Lower leg skin (tissue), 4 donors: Measurements from ENCODE around the gene WDR33. TPM values are rescaled to one million over a fixed set of nuclear protein-coding genes. Genes with fewer than 3 reads are reported as not detected.

Experiments used
- DNase-seq, 2 donors: peaks; one replicate each; pipeline ENCODE4 v3.0.0-alpha.2; 2019; ENCODE audit warnings: low spot score in 2 of 2
- H3K4me3 ChIP-seq: fragments of 200-600 bp; sonication (generic); 2 replicates; pipeline ENCODE4 v1.5.1; 2017; ENCODE audit warnings: mild to moderate bottlenecking, low read depth; ENCODE audit not compliant: poor library complexity, severe bottlenecking
- POLR2A ChIP-seq, 2 donors: fragments of 450-650 bp; IDR thresholded peaks; one replicate each; pipeline ENCODE4 v1.6.1; 2016 to 2017; ENCODE audit warnings: antibody characterized with exemption in 2 of 2, mild to moderate bottlenecking in 1 of 2, moderate library complexity in 1 of 2
- WGBS, 2 donors: methylation state at CpG; one replicate each; pipeline ENCODE4 v1.1.5; 2018; 5-methylcytosine and 5-hydroxymethylcytosine counted together
- intact Hi-C: fragments of 100-400 bp; cut with DNase I; formaldehyde crosslinking; loops from one replicate; pipeline ENCODE4 v1.15.0; 2023; ENCODE audit warnings: low total_unique reads
- total RNA-seq, 4 donors: library from RNA; depleted of rRNA; stranded (reverse); fragments of >200 nt; gene quantifications; one replicate each; pipeline ENCODE4 v1.1.0, GENCODE V29; 2016
- TF ChIP-seq, protein P1 (sequence below), 3 donors: fragments of 450-650 bp; IDR thresholded peaks; one replicate each; pipeline ENCODE4 v1.5.1; 2016; ENCODE audit warnings: antibody characterized with exemption in 3 of 3, mild to moderate bottlenecking in 3 of 3, moderate library complexity in 2 of 3

The WDR33 gene
- total RNA-seq, 4 donors from 2014 or later: 31.6 to 44.8 (median 32.5) TPM

DNA sequence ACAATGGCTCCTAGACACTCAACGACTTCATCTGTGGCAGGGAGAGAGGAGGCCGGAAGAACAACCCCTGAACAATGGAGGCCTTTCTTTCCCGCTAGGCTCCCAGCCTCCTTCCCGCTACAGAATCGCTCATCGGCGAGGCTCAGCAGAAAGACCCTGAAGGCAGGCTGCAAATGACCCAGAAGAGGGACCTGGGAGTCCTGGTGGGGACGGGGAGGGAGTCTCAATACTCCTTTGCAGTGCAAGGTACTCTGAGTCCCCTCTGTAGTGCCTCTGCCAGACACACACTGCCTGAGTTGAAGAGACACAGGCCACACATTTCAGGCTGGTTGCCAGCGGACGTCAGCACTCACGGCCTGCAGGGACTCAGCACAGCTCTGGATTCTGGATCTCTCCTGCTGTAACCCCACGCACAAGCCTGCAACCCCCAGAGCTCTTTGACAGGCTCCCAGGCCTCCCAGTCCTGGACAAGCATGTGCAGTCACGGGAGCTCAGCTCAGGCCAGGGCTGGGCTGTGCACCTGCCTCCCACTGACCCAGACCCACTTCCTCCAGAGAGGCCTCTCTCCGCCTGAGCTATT, 158.9 kb downstream of the WDR33 start:
- intact Hi-C loops: no loop called here
- H3K4me3 ChIP-seq: no peak overlapping the region
- no peak for DNase-seq
- TF ChIP-seq POLR2A (IDR thresholded peaks at IDR 0.05): no peak
- TF ChIP-seq, protein P1, sequence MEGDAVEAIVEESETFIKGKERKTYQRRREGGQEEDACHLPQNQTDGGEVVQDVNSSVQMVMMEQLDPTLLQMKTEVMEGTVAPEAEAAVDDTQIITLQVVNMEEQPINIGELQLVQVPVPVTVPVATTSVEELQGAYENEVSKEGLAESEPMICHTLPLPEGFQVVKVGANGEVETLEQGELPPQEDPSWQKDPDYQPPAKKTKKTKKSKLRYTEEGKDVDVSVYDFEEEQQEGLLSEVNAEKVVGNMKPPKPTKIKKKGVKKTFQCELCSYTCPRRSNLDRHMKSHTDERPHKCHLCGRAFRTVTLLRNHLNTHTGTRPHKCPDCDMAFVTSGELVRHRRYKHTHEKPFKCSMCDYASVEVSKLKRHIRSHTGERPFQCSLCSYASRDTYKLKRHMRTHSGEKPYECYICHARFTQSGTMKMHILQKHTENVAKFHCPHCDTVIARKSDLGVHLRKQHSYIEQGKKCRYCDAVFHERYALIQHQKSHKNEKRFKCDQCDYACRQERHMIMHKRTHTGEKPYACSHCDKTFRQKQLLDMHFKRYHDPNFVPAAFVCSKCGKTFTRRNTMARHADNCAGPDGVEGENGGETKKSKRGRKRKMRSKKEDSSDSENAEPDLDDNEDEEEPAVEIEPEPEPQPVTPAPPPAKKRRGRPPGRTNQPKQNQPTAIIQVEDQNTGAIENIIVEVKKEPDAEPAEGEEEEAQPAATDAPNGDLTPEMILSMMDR (IDR thresholded peaks at IDR 0.05): no peak
- 81 to 83% methylated on average over 14 of the region's 14 CpGs for WGBS, 2 donors

DNA sequence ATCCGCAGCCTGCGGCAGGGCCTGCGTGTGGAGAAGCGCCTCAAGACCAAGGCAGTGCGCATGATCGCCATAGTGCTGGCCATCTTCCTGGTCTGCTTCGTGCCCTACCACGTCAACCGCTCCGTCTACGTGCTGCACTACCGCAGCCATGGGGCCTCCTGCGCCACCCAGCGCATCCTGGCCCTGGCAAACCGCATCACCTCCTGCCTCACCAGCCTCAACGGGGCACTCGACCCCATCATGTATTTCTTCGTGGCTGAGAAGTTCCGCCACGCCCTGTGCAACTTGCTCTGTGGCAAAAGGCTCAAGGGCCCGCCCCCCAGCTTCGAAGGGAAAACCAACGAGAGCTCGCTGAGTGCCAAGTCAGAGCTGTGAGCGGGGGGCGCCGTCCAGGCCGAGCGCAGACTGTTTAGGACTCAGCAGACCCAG, 159.6 kb downstream of the WDR33 start:
- no peak for DNase-seq
- TF ChIP-seq, protein P1 (IDR thresholded peaks at IDR 0.05): no peak
- no peak for TF ChIP-seq POLR2A (IDR thresholded peaks at IDR 0.05)
- WGBS, 2 donors: 92 to 96% methylated on average over 29 of the region's 29 CpGs
- intact Hi-C loops: no loop called here
- H3K4me3 ChIP-seq: no peak overlapping the region

Other genes starting within 250 kb of the WDR33 start
- under 1 TPM in 1 of 4 donors, not detected in 3; 0.88 TPM for gene GPR17, start 165.0 kb downstream of the WDR33 start, total RNA-seq
- gene LIMS2, start 135.6 kb downstream of the WDR33 start, total RNA-seq: 10 to 100 TPM in 2 of 4 donors, 1 to 10 TPM in 2; 7.5 to 19.4 (median 11.4) TPM
- gene SFT2D3, start 109.7 kb downstream of the WDR33 start, total RNA-seq: 10 to 100 TPM in 3 of 4 donors, 1 to 10 TPM in 1; 9.7 to 16.3 (median 13.7) TPM
- gene POLR2D, start 47.0 kb upstream of the WDR33 start, total RNA-seq: 10 to 100 TPM in 2 of 4 donors, 1 to 10 TPM in 2; 9.4 to 15.3 (median 10.7) TPM
- gene AMMECR1L, start 74.8 kb upstream of the WDR33 start, total RNA-seq: 10 to 100 TPM; 12.9 to 16.2 (median 13.6) TPM
- 10 to 100 TPM in 3 of 4 donors, 1 to 10 TPM in 1; 8.9 to 44.0 (median 11.7) TPM for gene SAP130, start 216.9 kb upstream of the WDR33 start, total RNA-seq